ENCODE results near the gene TNS1. TPM values are rescaled to one million over a fixed set of nuclear protein-coding genes. Genes with fewer than 3 reads are reported as not detected.
A peak's percentile ranks its signal among the peaks of the same experiment; 100 is the strongest.

Gene TNS1
- total RNA-seq, 1 donor from 2014 or later = 227 TPM

GRCh38 chr2:217906798-217907197, 96.0 kb downstream of the TNS1 start:
- H3K4me3 Mint-ChIP-seq (ENCODE audit: unreplicated experiment) = no peak overlapping the region
- H3K4me1 Mint-ChIP-seq (ENCODE audit: low read depth) = peaks cover 91% of the 10 kb centered on the region
- no peaks in the 10 kb centered on the region for H3K9me3 Mint-ChIP-seq (ENCODE audit: low read depth)
- peaks cover 9% of the 10 kb centered on the region for H3K36me3 Mint-ChIP-seq (ENCODE audit: low read depth)
- TF ChIP-seq CTCF (IDR thresholded peaks at IDR 0.05) = no peak
- peak overlapping the region; percentile 81 for H3K27ac Mint-ChIP-seq (ENCODE audit: unreplicated experiment)
- DNase-seq (ENCODE audit: low spot score) = peak; percentile 49
- H3K27me3 Mint-ChIP-seq (ENCODE audit: low read depth) = no peaks in the 10 kb centered on the region

GRCh38 chr2:217905896-217906295, 96.9 kb downstream of the TNS1 start:
- DNase-seq (ENCODE audit: low spot score) = no peak
- H3K4me3 Mint-ChIP-seq (ENCODE audit: unreplicated experiment) = no peak overlapping the region
- no peaks in the 10 kb centered on the region for H3K9me3 Mint-ChIP-seq (ENCODE audit: low read depth)
- no peaks in the 10 kb centered on the region for H3K27me3 Mint-ChIP-seq (ENCODE audit: low read depth)
- peak overlapping the region; percentile 81 for H3K27ac Mint-ChIP-seq (ENCODE audit: unreplicated experiment)
- H3K36me3 Mint-ChIP-seq (ENCODE audit: low read depth) = peaks cover 12% of the 10 kb centered on the region
- peaks cover 90% of the 10 kb centered on the region for H3K4me1 Mint-ChIP-seq (ENCODE audit: low read depth)
- TF ChIP-seq CTCF (IDR thresholded peaks at IDR 0.05) = no peak

- Mint-ChIP-seq H3K27ac (ENCODE audit: unreplicated experiment) (peak overlapping the region; percentile 89), H3K27me3 (ENCODE audit: low read depth) (no peaks in the 10 kb centered on the region), H3K9me3 (ENCODE audit: low read depth) (no peaks in the 10 kb centered on the region), H3K4me3 (ENCODE audit: unreplicated experiment) (no peak overlapping the region), H3K4me1 (ENCODE audit: low read depth) (peaks cover 90% of the 10 kb centered on the region), H3K36me3 (ENCODE audit: low read depth) (peaks cover 16% of the 10 kb centered on the region)
- DNase-seq (ENCODE audit: low spot score) = no peak
- TF ChIP-seq CTCF (IDR thresholded peaks at IDR 0.05) = no peak
Observed at GRCh38 chr2:217905395-217905794, 97.4 kb downstream of the TNS1 start.

- TF ChIP-seq CTCF (IDR thresholded peaks at IDR 0.05) = no peak
- DNase-seq (ENCODE audit: low spot score) = no peak
- Mint-ChIP-seq H3K4me3 (ENCODE audit: unreplicated experiment) (no peak overlapping the region), H3K4me1 (ENCODE audit: low read depth) (peaks cover 90% of the 10 kb centered on the region), H3K27ac (ENCODE audit: unreplicated experiment) (peak overlapping the region; percentile 89), H3K27me3 (ENCODE audit: low read depth) (no peaks in the 10 kb centered on the region), H3K36me3 (ENCODE audit: low read depth) (peaks cover 19% of the 10 kb centered on the region), H3K9me3 (ENCODE audit: low read depth) (no peaks in the 10 kb centered on the region)
Observed at GRCh38 chr2:217904614-217904965, 98.2 kb downstream of the TNS1 start.

GRCh38 chr2:217903859-217904613, 98.8 kb downstream of the TNS1 start:
- Mint-ChIP-seq H3K9me3 (ENCODE audit: low read depth) (no peaks in the 10 kb centered on the region), H3K36me3 (ENCODE audit: low read depth) (peaks cover 19% of the 10 kb centered on the region), H3K4me3 (ENCODE audit: unreplicated experiment) (peak overlapping the region; percentile 11), H3K27me3 (ENCODE audit: low read depth) (no peaks in the 10 kb centered on the region), H3K4me1 (ENCODE audit: low read depth) (peaks cover 90% of the 10 kb centered on the region), H3K27ac (ENCODE audit: unreplicated experiment) (peak overlapping the region; percentile 89)
- no peak for TF ChIP-seq CTCF (IDR thresholded peaks at IDR 0.05)
- DNase-seq (ENCODE audit: low spot score) = peak; percentile 72
